GM18909 (cell line): ENCODE results near the gene SUSD3.

Experiments
- ATAC-seq: cut with Tn5 transposase; IDR thresholded peaks from one replicate; pipeline ENCODE4 v1.9.1; 2021; ENCODE audit warnings: mild to moderate bottlenecking; ENCODE audit not compliant: unreplicated experiment, poor library complexity

The SUSD3 gene

GRCh38 chr9:93028448-93029006, 30.0 kb upstream of the SUSD3 start:
- no peak for ATAC-seq

- no peak for ATAC-seq
Observed at GRCh38 chr9:93030642-93031628, 27.6 kb upstream of the SUSD3 start.

GRCh38 chr9:93031629-93032430, 26.7 kb upstream of the SUSD3 start:
- ATAC-seq = no peak

- ATAC-seq = no peak
Observed at GRCh38 chr9:93032545-93032944, 26.0 kb upstream of the SUSD3 start.

GRCh38 chr9:93033531-93033930, 25.0 kb upstream of the SUSD3 start:
- ATAC-seq = no peak

- ATAC-seq = no peak
Observed at GRCh38 chr9:93035106-93035660, 23.3 kb upstream of the SUSD3 start.

GRCh38 chr9:93035821-93036351, 22.6 kb upstream of the SUSD3 start:
- no peak for ATAC-seq

- no peak for ATAC-seq
Observed at GRCh38 chr9:93036887-93037475, 21.5 kb upstream of the SUSD3 start.

GRCh38 chr9:93037476-93037971, 21.0 kb upstream of the SUSD3 start:
- ATAC-seq = no peak

GRCh38 chr9:93038918-93039317, 19.6 kb upstream of the SUSD3 start:
- ATAC-seq = no peak

- no peak for ATAC-seq
Observed at GRCh38 chr9:93039456-93039855, 19.0 kb upstream of the SUSD3 start.

- ATAC-seq = no peak
Observed at GRCh38 chr9:93039976-93040375, 18.5 kb upstream of the SUSD3 start.

- ATAC-seq = no peak
Observed at GRCh38 chr9:93040409-93040808, 18.1 kb upstream of the SUSD3 start.

- ATAC-seq = no peak
Observed at GRCh38 chr9:93041108-93041802, 17.2 kb upstream of the SUSD3 start.

- no peak for ATAC-seq
Observed at GRCh38 chr9:93043122-93043521, 15.4 kb upstream of the SUSD3 start.

- no peak for ATAC-seq
Observed at GRCh38 chr9:93045521-93045920, 13.0 kb upstream of the SUSD3 start.

- ATAC-seq = no peak
Observed at GRCh38 chr9:93048566-93049448, 9.7 kb upstream of the SUSD3 start.

- no peak for ATAC-seq
Observed at GRCh38 chr9:93049491-93049890, 9.0 kb upstream of the SUSD3 start.
